WTC11 (cell line): ENCODE data around the gene SAG. TPM values are rescaled to one million over a fixed set of nuclear protein-coding genes. Genes with fewer than 3 reads are reported as not detected.

Experiments used
- ATAC-seq: fragments of 200-7000 bp; cut with Tn5 transposase; 2 replicates; pipeline ENCODE4 v1.10.0; 2021; ENCODE audit warnings: mild to moderate bottlenecking, moderate library complexity
- CTCF ChIA-PET: fragments of 300-600 bp; sonication (Branson Sonifier 250); formaldehyde crosslinking; loops from one replicate; lab custom pipeline; 2021; ENCODE audit warnings: antibody characterized with exemption; lab: Charles Lee
- POLR2A ChIA-PET: fragments of 350-600 bp; sonication (Branson Sonifier 250); formaldehyde crosslinking; loops from one replicate; lab custom pipeline; 2021; ENCODE audit warnings: antibody characterized with exemption; lab: Charles Lee
- DNase-seq: peaks from one replicate; pipeline ENCODE4 v3.0.0; 2021; ENCODE audit warnings: low spot score
- H3K27ac Mint-ChIP-seq: 2 replicates; pipeline ENCODE4 v1.8.0; 2021; ENCODE audit warnings: mixed read lengths
- H3K27me3 Mint-ChIP-seq: 2 replicates; pipeline ENCODE4 v1.8.0; 2021; ENCODE audit warnings: low read depth, mild to moderate bottlenecking, moderate library complexity, mixed read lengths
- H3K36me3 Mint-ChIP-seq: 2 replicates; pipeline ENCODE4 v1.8.0; 2021; ENCODE audit warnings: mixed read lengths
- H3K4me1 Mint-ChIP-seq: 2 replicates; pipeline ENCODE4 v1.8.0; 2022; ENCODE audit warnings: mixed read lengths
- H3K4me3 Mint-ChIP-seq: 2 replicates; pipeline ENCODE4 v1.8.0; 2021; ENCODE audit warnings: mild to moderate bottlenecking, moderate library complexity, mixed read lengths
- H3K9me3 Mint-ChIP-seq: 2 replicates; pipeline ENCODE4 v1.8.0; 2021; ENCODE audit warnings: mixed read lengths
- ELF4 ChIP-seq: sonication (generic); formaldehyde crosslinking; IDR thresholded peaks from 2 replicates; pipeline ENCODE4 v1.8.1; 2022; ENCODE audit warnings: low read depth, mild to moderate bottlenecking, moderate library complexity, missing genetic modification reagents
- HMGXB4 ChIP-seq: sonication (generic); formaldehyde crosslinking; IDR thresholded peaks from 2 replicates; pipeline ENCODE4 v1.8.1; 2023; ENCODE audit warnings: mild to moderate bottlenecking, moderate library complexity, missing genetic modification reagents
- KAT7 ChIP-seq: sonication (generic); formaldehyde crosslinking; IDR thresholded peaks from 2 replicates; pipeline ENCODE4 v1.8.1; 2023; ENCODE audit warnings: missing genetic modification reagents, mild to moderate bottlenecking, borderline replicate concordance
- MYBL2 ChIP-seq: sonication (generic); formaldehyde crosslinking; IDR thresholded peaks from 2 replicates; pipeline ENCODE4 v1.8.1; 2023; ENCODE audit warnings: mild to moderate bottlenecking, moderate library complexity, missing genetic modification reagents
- NFE2L1 ChIP-seq: sonication (generic); formaldehyde crosslinking; IDR thresholded peaks from 2 replicates; pipeline ENCODE4 v1.8.1; 2023; ENCODE audit warnings: missing genetic modification reagents
- NFYB ChIP-seq: sonication (generic); formaldehyde crosslinking; conservative IDR thresholded peaks from 2 replicates; pipeline ENCODE4 v1.8.0; 2022; ENCODE audit warnings: low read depth, missing genetic modification reagents
- RELA ChIP-seq: sonication (generic); formaldehyde crosslinking; IDR thresholded peaks from 2 replicates; pipeline ENCODE4 v1.8.1; 2022; ENCODE audit warnings: missing genetic modification reagents, mild to moderate bottlenecking, borderline replicate concordance
- TP53 ChIP-seq: sonication (generic); formaldehyde crosslinking; IDR thresholded peaks from 2 replicates; pipeline ENCODE4 v1.8.1; 2023; ENCODE audit warnings: mild to moderate bottlenecking, missing genetic modification reagents
- ZNF396 ChIP-seq: fragments of 250-450 bp; sonication (Bioruptor Pico); IDR thresholded peaks from 2 replicates; pipeline ENCODE4 v1.8.0; 2021; ENCODE audit warnings: mild to moderate bottlenecking, moderate library complexity, borderline replicate concordance
- ZNF532 ChIP-seq: fragments of 250-450 bp; sonication (Bioruptor Pico); IDR thresholded peaks from 2 replicates; pipeline ENCODE4 v1.9.0; 2021; ENCODE audit warnings: mild to moderate bottlenecking, borderline replicate concordance
- total RNA-seq: library from RNA; stranded (reverse); gene quantifications from 3 replicates; pipeline ENCODE4 v1.2.3, GENCODE V29; 2021
- TF ChIP-seq, protein P1 (sequence below): sonication (generic); formaldehyde crosslinking; IDR thresholded peaks from 2 replicates; pipeline ENCODE4 v1.8.1; 2023; ENCODE audit warnings: mild to moderate bottlenecking, missing genetic modification reagents, borderline replicate concordance
- TF ChIP-seq, protein P2 (sequence below): sonication (generic); formaldehyde crosslinking; IDR thresholded peaks from 2 replicates; pipeline ENCODE4 v1.8.1; 2022; ENCODE audit warnings: missing genetic modification reagents, borderline replicate concordance
- TF ChIP-seq, protein P3 (sequence below): sonication (generic); formaldehyde crosslinking; conservative IDR thresholded peaks from 2 replicates; pipeline ENCODE4 v1.8.1; 2022; ENCODE audit warnings: mild to moderate bottlenecking, missing genetic modification reagents

Gene SAG
- total RNA-seq, 1 experiment from 2014 or later = not detected

DNA sequence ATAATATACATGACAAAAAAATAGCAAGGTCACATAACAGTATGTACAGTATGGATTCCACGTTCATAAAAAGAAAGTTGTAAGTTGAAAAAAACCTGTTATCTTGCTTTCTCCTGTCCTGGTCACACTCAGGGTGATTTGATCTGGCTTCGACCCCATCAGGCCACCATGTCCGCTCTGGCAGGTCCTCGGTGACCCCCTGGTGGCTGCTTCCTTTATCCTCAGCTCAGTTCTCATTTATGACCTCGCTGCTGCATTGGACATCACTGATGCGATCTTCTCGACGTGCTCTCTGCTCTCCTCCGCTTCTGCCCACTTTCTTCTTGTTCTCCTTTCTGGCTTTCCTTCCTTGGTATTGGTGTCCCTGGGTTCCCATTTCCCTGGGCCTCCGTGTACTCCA is 76.4 kb downstream of the SAG start (continued):
- no peak for TF ChIP-seq ZNF532 (CRISPR knock-in tag)

DNA sequence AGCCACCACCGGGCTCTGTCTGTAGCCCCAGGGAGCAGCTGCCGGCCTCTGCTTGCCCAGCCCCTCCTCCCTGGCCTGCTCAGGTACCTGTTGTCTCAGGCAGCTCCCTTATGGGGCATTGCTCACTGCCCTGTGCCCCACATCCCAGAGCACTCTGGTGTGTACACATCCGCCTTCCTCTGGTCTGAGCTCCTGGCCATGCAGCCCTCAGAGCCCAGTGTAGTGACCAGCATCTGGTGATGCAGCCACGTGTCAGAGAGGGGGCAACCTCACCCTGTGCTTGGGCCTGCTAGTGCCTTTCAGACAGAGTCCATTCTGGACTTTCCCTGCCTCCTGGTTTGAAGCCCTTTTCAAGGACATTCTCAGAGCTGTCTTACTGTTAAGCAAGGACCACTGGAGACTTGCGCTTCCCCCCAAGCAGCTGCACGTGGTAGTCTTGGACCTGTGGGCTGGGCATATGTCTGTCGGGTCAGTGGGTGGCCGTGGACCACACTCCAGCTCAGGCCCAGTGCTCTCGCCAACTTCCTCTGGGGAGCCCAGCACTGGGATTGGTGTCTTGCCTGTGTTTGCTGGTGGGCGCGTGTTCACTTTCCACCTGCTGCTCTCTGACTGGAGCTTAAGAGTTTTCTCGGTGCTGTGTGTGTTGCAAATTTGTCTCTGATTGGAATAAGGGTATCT is 77.3 kb downstream of the SAG start:
- Mint-ChIP-seq H3K27me3 (no peaks in the 10 kb centered on the region), H3K27ac (no peak overlapping the region; the same call in 1 of the 2 replicates), H3K4me1 (peaks cover 34% of the 10 kb centered on the region), H3K9me3 (no peaks in the 10 kb centered on the region), H3K4me3 (no peak overlapping the region), H3K36me3 (peaks cover under 1% of the 10 kb centered on the region; the same call in 1 of the 2 replicates)
- peak; percentile 31; the same call in 1 of the 2 replicates for ATAC-seq
- ChIA-PET CTCF (interaction anchor here (1.1 to 1.9 kb wide), 4 partner anchors 14 to 64 kb away, joined by 3 to 5 read pairs (median 4); no protein-coding TSS in a partner anchor), POLR2A (no interaction called here)
- TF ChIP-seq, protein P1, sequence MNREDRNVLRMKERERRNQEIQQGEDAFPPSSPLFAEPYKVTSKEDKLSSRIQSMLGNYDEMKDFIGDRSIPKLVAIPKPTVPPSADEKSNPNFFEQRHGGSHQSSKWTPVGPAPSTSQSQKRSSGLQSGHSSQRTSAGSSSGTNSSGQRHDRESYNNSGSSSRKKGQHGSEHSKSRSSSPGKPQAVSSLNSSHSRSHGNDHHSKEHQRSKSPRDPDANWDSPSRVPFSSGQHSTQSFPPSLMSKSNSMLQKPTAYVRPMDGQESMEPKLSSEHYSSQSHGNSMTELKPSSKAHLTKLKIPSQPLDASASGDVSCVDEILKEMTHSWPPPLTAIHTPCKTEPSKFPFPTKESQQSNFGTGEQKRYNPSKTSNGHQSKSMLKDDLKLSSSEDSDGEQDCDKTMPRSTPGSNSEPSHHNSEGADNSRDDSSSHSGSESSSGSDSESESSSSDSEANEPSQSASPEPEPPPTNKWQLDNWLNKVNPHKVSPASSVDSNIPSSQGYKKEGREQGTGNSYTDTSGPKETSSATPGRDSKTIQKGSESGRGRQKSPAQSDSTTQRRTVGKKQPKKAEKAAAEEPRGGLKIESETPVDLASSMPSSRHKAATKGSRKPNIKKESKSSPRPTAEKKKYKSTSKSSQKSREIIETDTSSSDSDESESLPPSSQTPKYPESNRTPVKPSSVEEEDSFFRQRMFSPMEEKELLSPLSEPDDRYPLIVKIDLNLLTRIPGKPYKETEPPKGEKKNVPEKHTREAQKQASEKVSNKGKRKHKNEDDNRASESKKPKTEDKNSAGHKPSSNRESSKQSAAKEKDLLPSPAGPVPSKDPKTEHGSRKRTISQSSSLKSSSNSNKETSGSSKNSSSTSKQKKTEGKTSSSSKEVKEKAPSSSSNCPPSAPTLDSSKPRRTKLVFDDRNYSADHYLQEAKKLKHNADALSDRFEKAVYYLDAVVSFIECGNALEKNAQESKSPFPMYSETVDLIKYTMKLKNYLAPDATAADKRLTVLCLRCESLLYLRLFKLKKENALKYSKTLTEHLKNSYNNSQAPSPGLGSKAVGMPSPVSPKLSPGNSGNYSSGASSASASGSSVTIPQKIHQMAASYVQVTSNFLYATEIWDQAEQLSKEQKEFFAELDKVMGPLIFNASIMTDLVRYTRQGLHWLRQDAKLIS (CRISPR knock-in tag) = no peak
- no peak for TF ChIP-seq ELF4
- TF ChIP-seq, protein P2, sequence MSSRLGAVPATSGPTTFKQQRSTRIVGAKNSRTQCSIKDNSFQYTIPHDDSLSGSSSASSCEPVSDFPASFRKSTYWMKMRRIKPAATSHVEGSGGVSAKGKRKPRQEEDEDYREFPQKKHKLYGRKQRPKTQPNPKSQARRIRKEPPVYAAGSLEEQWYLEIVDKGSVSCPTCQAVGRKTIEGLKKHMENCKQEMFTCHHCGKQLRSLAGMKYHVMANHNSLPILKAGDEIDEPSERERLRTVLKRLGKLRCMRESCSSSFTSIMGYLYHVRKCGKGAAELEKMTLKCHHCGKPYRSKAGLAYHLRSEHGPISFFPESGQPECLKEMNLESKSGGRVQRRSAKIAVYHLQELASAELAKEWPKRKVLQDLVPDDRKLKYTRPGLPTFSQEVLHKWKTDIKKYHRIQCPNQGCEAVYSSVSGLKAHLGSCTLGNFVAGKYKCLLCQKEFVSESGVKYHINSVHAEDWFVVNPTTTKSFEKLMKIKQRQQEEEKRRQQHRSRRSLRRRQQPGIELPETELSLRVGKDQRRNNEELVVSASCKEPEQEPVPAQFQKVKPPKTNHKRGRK (CRISPR knock-in tag) = no peak
- TF ChIP-seq ZNF396 (CRISPR knock-in tag) = no peak
- TF ChIP-seq ZNF532 (CRISPR knock-in tag) = no peak
- no peak for TF ChIP-seq NFYB (CRISPR knock-in tag)
- TF ChIP-seq RELA (CRISPR knock-in tag) = no peak
- TF ChIP-seq NFE2L1 (CRISPR knock-in tag) = no peak
- no peak for TF ChIP-seq HMGXB4 (CRISPR knock-in tag)
- no peak for TF ChIP-seq TP53 (CRISPR knock-in tag)
- TF ChIP-seq, protein P3, sequence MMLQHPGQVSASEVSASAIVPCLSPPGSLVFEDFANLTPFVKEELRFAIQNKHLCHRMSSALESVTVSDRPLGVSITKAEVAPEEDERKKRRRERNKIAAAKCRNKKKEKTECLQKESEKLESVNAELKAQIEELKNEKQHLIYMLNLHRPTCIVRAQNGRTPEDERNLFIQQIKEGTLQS (CRISPR knock-in tag) = no peak
- TF ChIP-seq KAT7 (CRISPR knock-in tag) = no peak
- no peak for TF ChIP-seq MYBL2
- no peak for DNase-seq
